GM12878 (cell line): ENCODE data around the gene TMEM176B. TPM values are rescaled to one million over a fixed set of nuclear protein-coding genes. Genes with fewer than 3 reads are reported as not detected.

ENCODE experiments used
- ATAC-seq: fragments of 200-7000 bp; cut with Tn5 transposase; 3 replicates; pipeline ENCODE4 v1.9.1; 2020; ENCODE audit warnings: mild to moderate bottlenecking, moderate library complexity
- BruUV-seq: library from RNA; stranded (reverse); fragments of 400-500 nt; replicated peaks from 2 replicates; lab custom pipeline; 2021; lab: Mats Ljungman, UMichigan
- CTCF ChIA-PET: fragments of 300-600 bp; sonication (Branson Sonifier 250); formaldehyde crosslinking; extraction: SDS; loops from one replicate; lab custom pipeline; 2021; ENCODE audit warnings: inconsistent platforms; lab: Yijun Ruan, JAX
- POLR2A ChIA-PET: fragments of 350-600 bp; formaldehyde crosslinking; extraction: SDS; loops from one replicate; lab custom pipeline; 2021; ENCODE audit warnings: inconsistent platforms; lab: Charles Lee
- RAD21 ChIA-PET: fragments of 300-600 bp; sonication (Branson Sonifier 250); formaldehyde crosslinking; loops from one replicate; lab custom pipeline; 2023; ENCODE audit warnings: antibody characterized with exemption; ENCODE audit not compliant: unreplicated experiment; lab: Charles Lee
- SMC1A ChIA-PET: fragments of 300-600 bp; sonication (Branson Sonifier 250); formaldehyde crosslinking; loops from one replicate; lab custom pipeline; 2023; ENCODE audit not compliant: unreplicated experiment, uncharacterized antibody; lab: Charles Lee
- DNase-seq: peaks from one replicate; pipeline ENCODE4 v3.0.0-alpha.2; 2011; ENCODE audit warnings: low read depth, low spot score
- FAIRE-seq: peaks from 3 replicates; lab custom pipeline; 2011; peaks lifted over from hg19 to GRCh38; lab: Jason Lieb, UNC
- H2AFZ ChIP-seq: 2 replicates; pipeline ENCODE4 v1.6.0; 2011; ENCODE audit warnings: low read depth, low read length, control low read depth; ENCODE audit not compliant: control insufficient read depth
- H3K27ac ChIP-seq: 2 replicates; pipeline ENCODE4 v1.5.1; 2011; ENCODE audit warnings: control low read depth; ENCODE audit not compliant: control insufficient read depth, insufficient read depth
- H3K27me3 ChIP-seq, 2 experiments: replicated peaks in 1 of 2; 2 replicates each; pipeline versions ENCODE4 v1.6.0 to v1.6.1; 2011; ENCODE audit warnings: low read length in 1 of 2; ENCODE audit not compliant: control insufficient read depth in 2 of 2, insufficient read depth in 2 of 2
- H3K36me3 ChIP-seq, 2 experiments: 2 replicates each; pipeline ENCODE4 v1.5.1; 2011; ENCODE audit warnings: low read length in 1 of 2; ENCODE audit not compliant: control insufficient read depth in 2 of 2, insufficient read depth in 2 of 2
- H3K4me1 ChIP-seq: 2 replicates; pipeline ENCODE4 v1.6.1; 2011; ENCODE audit warnings: mild to moderate bottlenecking, low read length, moderate library complexity, mixed read lengths; ENCODE audit not compliant: control insufficient read depth, insufficient read depth
- H3K4me2 ChIP-seq: 2 replicates; pipeline ENCODE4 v1.6.0; 2011; ENCODE audit warnings: control low read depth; ENCODE audit not compliant: control insufficient read depth, insufficient read depth
- H3K4me3 ChIP-seq: fragments of 200-600 bp; sonication (generic); 2 replicates; pipeline ENCODE4 v1.5.1; 2016
- H3K79me2 ChIP-seq: 2 replicates; pipeline ENCODE4 v1.6.0; 2011; ENCODE audit warnings: low read length; ENCODE audit not compliant: control insufficient read depth, insufficient read depth
- H3K9ac ChIP-seq: 2 replicates; pipeline ENCODE4 v1.8.0; 2011; ENCODE audit warnings: low read length, control low read depth, mixed read lengths; ENCODE audit not compliant: control insufficient read depth, insufficient read depth
- H3K9me3 ChIP-seq: replicated peaks from 3 replicates; pipeline ENCODE4 v1.5.1; 2011; ENCODE audit warnings: mild to moderate bottlenecking, low read length; ENCODE audit not compliant: control insufficient read depth, insufficient read depth
- H4K20me1 ChIP-seq: 2 replicates; pipeline ENCODE4 v1.6.0; 2011; ENCODE audit not compliant: control insufficient read depth, insufficient read depth
- BRCA1 ChIP-seq: IDR thresholded peaks from 2 replicates; pipeline ENCODE4 v1.6.1; 2011; ENCODE audit warnings: low read depth, low read length, improper control_type of control experiment
- ETV6 ChIP-seq, 2 experiments: fragments of 450-650 bp in 1 of 2; IDR thresholded peaks in 1 of 2; conservative IDR thresholded peaks in 1 of 2; 2 replicates each; pipeline ENCODE4 v1.6.1; 2014; ENCODE audit warnings: antibody characterized with exemption in 1 of 2, borderline replicate concordance in 1 of 2, low read depth in 1 of 2, mild to moderate bottlenecking in 1 of 2, moderate library complexity in 1 of 2
- HDAC2 ChIP-seq: fragments of 200-600 bp; sonication (generic); IDR thresholded peaks from 2 replicates; pipeline ENCODE4 v1.6.1; 2017
- KAT2A ChIP-seq: conservative IDR thresholded peaks from 2 replicates; pipeline ENCODE4 v1.6.1; 2011; ENCODE audit warnings: low read depth, low read length; ENCODE audit not compliant: control insufficient read depth
- MXI1 ChIP-seq: fragments of 150-350 bp; IDR thresholded peaks from 2 replicates; pipeline ENCODE4 v1.6.1; 2011; ENCODE audit warnings: low read depth, mild to moderate bottlenecking, inconsistent platforms, low read length, improper control_type of control experiment
- NBN ChIP-seq: fragments of 450-650 bp; IDR thresholded peaks from 2 replicates; pipeline ENCODE4 v1.6.1; 2016
- SIN3A ChIP-seq: IDR thresholded peaks from 2 replicates; pipeline ENCODE4 v1.6.1; 2012; ENCODE audit warnings: low read depth, low read length, improper control_type of control experiment
- SMC3 ChIP-seq: IDR thresholded peaks from 2 replicates; pipeline ENCODE4 v1.6.1; 2011; ENCODE audit warnings: low read length, improper control_type of control experiment, borderline replicate concordance
- TBL1XR1 ChIP-seq: IDR thresholded peaks from 2 replicates; pipeline ENCODE4 v1.6.1; 2012; ENCODE audit warnings: low read depth, low read length, improper control_type of control experiment
- TCF3 ChIP-seq: IDR thresholded peaks from 2 replicates; pipeline ENCODE4 v1.6.1; 2012; ENCODE audit warnings: low read depth, mild to moderate bottlenecking, low read length, borderline replicate concordance; ENCODE audit not compliant: insufficient read depth
- TCF7 ChIP-seq: IDR thresholded peaks from 2 replicates; pipeline ENCODE4 v1.6.1; 2014; ENCODE audit warnings: antibody characterized with exemption, borderline replicate concordance
- ZNF384 ChIP-seq: IDR thresholded peaks from 2 replicates; pipeline ENCODE4 v1.6.1; 2012; ENCODE audit warnings: low read depth, mild to moderate bottlenecking, low read length, improper control_type of control experiment, borderline replicate concordance
- ZZZ3 ChIP-seq: IDR thresholded peaks from 2 replicates; pipeline ENCODE4 v1.6.1; 2011; ENCODE audit warnings: low read depth; ENCODE audit not compliant: control insufficient read depth, insufficient read length
- WGBS: methylation state at CpG from one replicate; pipeline ENCODE4 v1.1.6; 2016; ENCODE audit warnings: low lambda C conversion rate; ENCODE audit not compliant: insufficient replicate concordance, insufficient coverage; ENCODE audit errors: missing lambda C conversion rate; 5-methylcytosine and 5-hydroxymethylcytosine counted together
- in situ Hi-C: fragments of 300-500 bp; cut with MboI; formaldehyde crosslinking; loops from 9 replicates; pipeline ENCODE4 v1.14.3; 2018; ENCODE audit warnings: mixed read lengths
- intact Hi-C: fragments of 100-400 bp; cut with micrococcal nuclease; formaldehyde crosslinking; loops from one replicate; pipeline ENCODE4 v1.14.2; 2022; ENCODE audit not compliant: unreplicated experiment
- polyA plus RNA-seq, 11 experiments: library from polyadenylated mRNA; depleted of rRNA in 4 of 11; unstranded in 6 of 11; stranded (reverse) in 5 of 11; fragments of >200 nt; fragmentation: Nextera tagmentation in 4 of 11; fragmentation: Illumina TruSeq in 1 of 11; extraction: Ambion mirVana in 4 of 11; extraction: Trizol in 1 of 11; gene quantifications; 1 replicate in 1 of 11; 2 replicates in 10 of 11; pipeline versions ENCODE4 v1.2.1 to v1.2.3, GENCODE V29; 2011 to 2016; ENCODE audit warnings: inconsistent platforms in 2 of 11, missing spikeins in 2 of 11, low read depth in 1 of 11
- total RNA-seq, 4 experiments: library from RNA; depleted of rRNA in 3 of 4; stranded (reverse); fragments of >200 nt in 3 of 4; fragmentation: Illumina TruSeq in 1 of 4; extraction: Trizol in 1 of 4; gene quantifications; 2 replicates each; pipeline versions ENCODE4 v1.2.1 to v1.2.3, GENCODE V29; 2013 to 2021
- TF ChIP-seq, protein P1 (sequence below): fragments of 450-650 bp; formaldehyde crosslinking; IDR thresholded peaks from 2 replicates; pipeline ENCODE4 v1.5.0; 2022; ENCODE audit warnings: mild to moderate bottlenecking, missing genetic modification characterization
- TF ChIP-seq, protein P2 (sequence below): fragments of 150-350 bp; IDR thresholded peaks from 2 replicates; pipeline ENCODE4 v1.6.1; 2016; ENCODE audit warnings: low read depth, low read length
- TF ChIP-seq, protein P3 (sequence below): IDR thresholded peaks from 2 replicates; pipeline ENCODE4 v1.6.1; 2011; ENCODE audit warnings: borderline replicate concordance, low read depth, mild to moderate bottlenecking, moderate library complexity, mixed read lengths, low read length; ENCODE audit not compliant: insufficient read depth; ENCODE audit errors: extremely low read length

The TMEM176B gene
- total and polyA plus RNA-seq, 10 of the 15 experiments (the other 5 are each of a cell fraction or from before 2014, with no cell fraction given), result 0.05 to 0.40 (median 0.20) TPM; not detected in 4

DNA sequence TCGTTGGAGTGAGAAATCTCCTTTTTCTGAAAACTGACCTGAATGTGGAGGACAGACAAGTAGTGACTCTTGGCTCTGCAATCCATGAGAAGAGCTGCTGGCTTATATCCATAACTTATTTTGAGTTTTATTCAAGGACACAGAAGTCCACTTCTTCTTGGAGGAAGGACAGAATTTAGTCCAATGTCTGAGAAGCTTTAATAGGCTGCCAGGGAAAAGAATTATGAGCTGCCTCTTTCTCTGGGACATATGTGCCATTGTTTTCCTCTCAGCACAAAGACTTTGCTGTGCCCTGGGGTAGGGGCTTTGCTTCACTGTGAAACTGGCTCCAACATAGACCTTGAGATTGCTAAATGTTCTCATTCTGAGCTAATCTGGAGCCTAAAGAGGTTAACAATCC lies 31.7 kb upstream of the TMEM176B start:
- intact Hi-C loops, result no loop called here
- Histone ChIP-seq H3K27ac (no peak overlapping the region), H3K9me3 (no peaks in the 10 kb centered on the region), H3K4me1 (no peaks in the 10 kb centered on the region), H3K9ac (no peak overlapping the region), H3K4me3 (no peak overlapping the region), H4K20me1 (no peaks in the 10 kb centered on the region), H2AFZ (no peak overlapping the region), H3K4me2 (no peak overlapping the region), H3K27me3 (peaks cover 0 to 2% of the 10 kb centered on the region in 2 experiments; a peak in 2 of 4 replicates), H3K36me3 (no peaks in the 10 kb centered on the region), H3K79me2 (no peaks in the 10 kb centered on the region)
- BruUV-seq, result no TSS peak
- DNase-seq (no peak), ATAC-seq (no peak), FAIRE-seq (no peak)
- SMC1A ChIA-PET, result interaction anchor here (0.9 to 1.0 kb wide), 2 partner anchors 10 to 53 kb away, joined by 3 to 5 read pairs; no protein-coding TSS in a partner anchor
- CTCF ChIA-PET, result interaction anchor here (0.7 to 1.2 kb wide), 3 partner anchors 10 to 55 kb away, joined by 3 to 4 read pairs (median 3); no protein-coding TSS in a partner anchor
- POLR2A ChIA-PET, result interaction anchor here (1.4 kb wide), 1 partner anchor 77 kb away, joined by 3 read pairs; no protein-coding TSS in a partner anchor
- in situ Hi-C loops, result no loop called here
- 0% methylated on average over 1 of the region's 1 CpG for WGBS
- RAD21 ChIA-PET, result interaction anchor here (0.9 kb wide), 1 partner anchor 147 kb away, joined by 3 read pairs; no protein-coding TSS in a partner anchor
- TF ChIP-seq HDAC2 (no peak), ETV6 (conservative IDR thresholded peaks at IDR 0.05 in 1 of 2, IDR thresholded peaks at IDR 0.05 in 1 of 2; ENCODE audit: borderline replicate concordance in 1 of 2, low read depth in 1 of 2) (no peak), ZZZ3 (no peak), NBN (no peak), TBL1XR1 (no peak), KAT2A (no peak), MXI1 (no peak), TCF3 (no peak), TCF7 (no peak), SIN3A (no peak), ZNF384 (no peak), BRCA1 (no peak), SMC3 (no peak)
- TF ChIP-seq, protein P1, sequence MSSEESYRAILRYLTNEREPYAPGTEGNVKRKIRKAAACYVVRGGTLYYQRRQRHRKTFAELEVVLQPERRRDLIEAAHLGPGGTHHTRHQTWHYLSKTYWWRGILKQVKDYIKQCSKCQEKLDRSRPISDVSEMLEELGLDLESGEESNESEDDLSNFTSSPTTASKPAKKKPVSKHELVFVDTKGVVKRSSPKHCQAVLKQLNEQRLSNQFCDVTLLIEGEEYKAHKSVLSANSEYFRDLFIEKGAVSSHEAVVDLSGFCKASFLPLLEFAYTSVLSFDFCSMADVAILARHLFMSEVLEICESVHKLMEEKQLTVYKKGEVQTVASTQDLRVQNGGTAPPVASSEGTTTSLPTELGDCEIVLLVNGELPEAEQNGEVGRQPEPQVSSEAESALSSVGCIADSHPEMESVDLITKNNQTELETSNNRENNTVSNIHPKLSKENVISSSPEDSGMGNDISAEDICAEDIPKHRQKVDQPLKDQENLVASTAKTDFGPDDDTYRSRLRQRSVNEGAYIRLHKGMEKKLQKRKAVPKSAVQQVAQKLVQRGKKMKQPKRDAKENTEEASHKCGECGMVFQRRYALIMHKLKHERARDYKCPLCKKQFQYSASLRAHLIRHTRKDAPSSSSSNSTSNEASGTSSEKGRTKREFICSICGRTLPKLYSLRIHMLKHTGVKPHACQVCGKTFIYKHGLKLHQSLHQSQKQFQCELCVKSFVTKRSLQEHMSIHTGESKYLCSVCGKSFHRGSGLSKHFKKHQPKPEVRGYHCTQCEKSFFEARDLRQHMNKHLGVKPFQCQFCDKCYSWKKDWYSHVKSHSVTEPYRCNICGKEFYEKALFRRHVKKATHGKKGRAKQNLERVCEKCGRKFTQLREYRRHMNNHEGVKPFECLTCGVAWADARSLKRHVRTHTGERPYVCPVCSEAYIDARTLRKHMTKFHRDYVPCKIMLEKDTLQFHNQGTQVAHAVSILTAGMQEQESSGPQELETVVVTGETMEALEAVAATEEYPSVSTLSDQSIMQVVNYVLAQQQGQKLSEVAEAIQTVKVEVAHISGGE (CRISPR knock-in tag), result no peak
- TF ChIP-seq, protein P2, sequence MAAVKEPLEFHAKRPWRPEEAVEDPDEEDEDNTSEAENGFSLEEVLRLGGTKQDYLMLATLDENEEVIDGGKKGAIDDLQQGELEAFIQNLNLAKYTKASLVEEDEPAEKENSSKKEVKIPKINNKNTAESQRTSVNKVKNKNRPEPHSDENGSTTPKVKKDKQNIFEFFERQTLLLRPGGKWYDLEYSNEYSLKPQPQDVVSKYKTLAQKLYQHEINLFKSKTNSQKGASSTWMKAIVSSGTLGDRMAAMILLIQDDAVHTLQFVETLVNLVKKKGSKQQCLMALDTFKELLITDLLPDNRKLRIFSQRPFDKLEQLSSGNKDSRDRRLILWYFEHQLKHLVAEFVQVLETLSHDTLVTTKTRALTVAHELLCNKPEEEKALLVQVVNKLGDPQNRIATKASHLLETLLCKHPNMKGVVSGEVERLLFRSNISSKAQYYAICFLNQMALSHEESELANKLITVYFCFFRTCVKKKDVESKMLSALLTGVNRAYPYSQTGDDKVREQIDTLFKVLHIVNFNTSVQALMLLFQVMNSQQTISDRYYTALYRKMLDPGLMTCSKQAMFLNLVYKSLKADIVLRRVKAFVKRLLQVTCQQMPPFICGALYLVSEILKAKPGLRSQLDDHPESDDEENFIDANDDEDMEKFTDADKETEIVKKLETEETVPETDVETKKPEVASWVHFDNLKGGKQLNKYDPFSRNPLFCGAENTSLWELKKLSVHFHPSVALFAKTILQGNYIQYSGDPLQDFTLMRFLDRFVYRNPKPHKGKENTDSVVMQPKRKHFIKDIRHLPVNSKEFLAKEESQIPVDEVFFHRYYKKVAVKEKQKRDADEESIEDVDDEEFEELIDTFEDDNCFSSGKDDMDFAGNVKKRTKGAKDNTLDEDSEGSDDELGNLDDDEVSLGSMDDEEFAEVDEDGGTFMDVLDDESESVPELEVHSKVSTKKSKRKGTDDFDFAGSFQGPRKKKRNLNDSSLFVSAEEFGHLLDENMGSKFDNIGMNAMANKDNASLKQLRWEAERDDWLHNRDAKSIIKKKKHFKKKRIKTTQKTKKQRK, result no peak
- TF ChIP-seq, protein P3, sequence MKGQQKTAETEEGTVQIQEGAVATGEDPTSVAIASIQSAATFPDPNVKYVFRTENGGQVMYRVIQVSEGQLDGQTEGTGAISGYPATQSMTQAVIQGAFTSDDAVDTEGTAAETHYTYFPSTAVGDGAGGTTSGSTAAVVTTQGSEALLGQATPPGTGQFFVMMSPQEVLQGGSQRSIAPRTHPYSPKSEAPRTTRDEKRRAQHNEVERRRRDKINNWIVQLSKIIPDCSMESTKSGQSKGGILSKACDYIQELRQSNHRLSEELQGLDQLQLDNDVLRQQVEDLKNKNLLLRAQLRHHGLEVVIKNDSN, result no peak
